SU-DHL-6 (cell line): ENCODE measurements around the gene ADARB2.
"Not testable (repeated sequence)": the region's sequence is repeated elsewhere in the genome, so short reads cannot be mapped to it uniquely, and the experiment has no call there.

Experiments
- H2AFZ ChIP-seq: fragments of 200-600 bp; sonication (generic); 2 replicates; pipeline ENCODE4 v1.6.1; 2014; ENCODE audit warnings: low read depth, mild to moderate bottlenecking, moderate library complexity, mixed read lengths, antibody characterized with exemption, low read length; ENCODE audit not compliant: severe bottlenecking
- H3F3A ChIP-seq: fragments of 200-600 bp; shearing (Covaris generic); 2 replicates; pipeline ENCODE4 v1.6.0; 2016; ENCODE audit warnings: antibody characterized with exemption, mild to moderate bottlenecking; ENCODE audit not compliant: insufficient read depth
- H3K27ac ChIP-seq: fragments of 200-600 bp; sonication (generic); 2 replicates; pipeline ENCODE4 v1.5.1; 2016; ENCODE audit warnings: low read depth, mild to moderate bottlenecking, low read length, moderate library complexity, mixed read lengths
- H3K27me3 ChIP-seq: fragments of 200-600 bp; sonication (generic), shearing (Covaris generic); 2 replicates; pipeline ENCODE4 v1.6.0; 2014; ENCODE audit warnings: mild to moderate bottlenecking, low read length
- H3K36me3 ChIP-seq: fragments of 200-600 bp; sonication (generic); 2 replicates; pipeline ENCODE4 v1.6.1; 2014; ENCODE audit warnings: mild to moderate bottlenecking, low read length, mixed read lengths
- H3K4me2 ChIP-seq: fragments of 300-600, 200-600 bp; shearing (Covaris generic), sonication (generic); 2 replicates; pipeline ENCODE4 v1.6.0; 2014; ENCODE audit warnings: low read length, low read depth, mild to moderate bottlenecking; ENCODE audit not compliant: poor library complexity, severe bottlenecking
- H3K4me3 ChIP-seq: fragments of 200-600 bp; sonication (generic); 2 replicates; pipeline ENCODE4 v1.5.1; 2014; ENCODE audit warnings: antibody characterized with exemption, low read length, mild to moderate bottlenecking, mixed read lengths; ENCODE audit not compliant: insufficient read depth, poor library complexity, severe bottlenecking
- H3K79me2 ChIP-seq: fragments of 200-600 bp; sonication (generic); 2 replicates; pipeline ENCODE4 v1.6.1; 2014; ENCODE audit warnings: mild to moderate bottlenecking, low read length, moderate library complexity; ENCODE audit not compliant: insufficient read depth
- H3K9ac ChIP-seq: fragments of 200-600 bp; sonication (generic); 2 replicates; pipeline ENCODE4 v1.7.0; 2014; ENCODE audit warnings: mild to moderate bottlenecking, low read length
- H3K9me2 ChIP-seq: fragments of 200-600 bp; sonication (generic); replicated peaks from 2 replicates; pipeline ENCODE4 v1.6.1; 2014; ENCODE audit warnings: low read length; ENCODE audit not compliant: insufficient read depth
- H3K9me3 ChIP-seq: fragments of 200-600 bp; sonication (generic); 2 replicates; pipeline ENCODE4 v1.6.1; 2014; ENCODE audit warnings: low read length, mixed read lengths; ENCODE audit not compliant: insufficient read depth
- H4K20me1 ChIP-seq: fragments of 200-600 bp; sonication (generic); 2 replicates; pipeline ENCODE4 v1.6.1; 2014; ENCODE audit warnings: low read depth, mild to moderate bottlenecking, antibody characterized with exemption, low read length, moderate library complexity, mixed read lengths
- EZH2phosphoT487 ChIP-seq: fragments of 200-600 bp; sonication (generic), shearing (Covaris generic); conservative IDR thresholded peaks from 2 replicates; pipeline ENCODE4 v1.6.1; 2018; ENCODE audit warnings: mild to moderate bottlenecking, antibody characterized with exemption, low read length, moderate library complexity, mixed read lengths
- TF ChIP-seq, protein P1 (sequence below): fragments of 200-600 bp; sonication (generic); IDR thresholded peaks from one replicate; pipeline ENCODE4 v1.5.1; 2017; ENCODE audit warnings: antibody characterized with exemption, mild to moderate bottlenecking, low read length, moderate library complexity; ENCODE audit not compliant: insufficient read depth, poor library complexity, severe bottlenecking

Gene ADARB2

GRCh38 chr10:1464881-1465417 is 272.4 kb downstream of the ADARB2 start:
- Histone ChIP-seq H3K79me2 (no peaks in the 10 kb centered on the region), H2AFZ (no peak overlapping the region), H3K27ac (peak overlapping the region; percentile 70), H3F3A (peaks cover 27% of the 10 kb centered on the region), H3K9ac (peak overlapping the region; percentile 40), H3K9me3 (no peaks in the 10 kb centered on the region), H3K27me3 (no peaks in the 10 kb centered on the region), H3K36me3 (no peaks in the 10 kb centered on the region), H3K9me2 (no peaks in the 10 kb centered on the region), H3K4me3 (no peak overlapping the region), H4K20me1 (no peaks in the 10 kb centered on the region), H3K4me2 (peak overlapping the region; percentile 50)
- TF ChIP-seq, protein P1, sequence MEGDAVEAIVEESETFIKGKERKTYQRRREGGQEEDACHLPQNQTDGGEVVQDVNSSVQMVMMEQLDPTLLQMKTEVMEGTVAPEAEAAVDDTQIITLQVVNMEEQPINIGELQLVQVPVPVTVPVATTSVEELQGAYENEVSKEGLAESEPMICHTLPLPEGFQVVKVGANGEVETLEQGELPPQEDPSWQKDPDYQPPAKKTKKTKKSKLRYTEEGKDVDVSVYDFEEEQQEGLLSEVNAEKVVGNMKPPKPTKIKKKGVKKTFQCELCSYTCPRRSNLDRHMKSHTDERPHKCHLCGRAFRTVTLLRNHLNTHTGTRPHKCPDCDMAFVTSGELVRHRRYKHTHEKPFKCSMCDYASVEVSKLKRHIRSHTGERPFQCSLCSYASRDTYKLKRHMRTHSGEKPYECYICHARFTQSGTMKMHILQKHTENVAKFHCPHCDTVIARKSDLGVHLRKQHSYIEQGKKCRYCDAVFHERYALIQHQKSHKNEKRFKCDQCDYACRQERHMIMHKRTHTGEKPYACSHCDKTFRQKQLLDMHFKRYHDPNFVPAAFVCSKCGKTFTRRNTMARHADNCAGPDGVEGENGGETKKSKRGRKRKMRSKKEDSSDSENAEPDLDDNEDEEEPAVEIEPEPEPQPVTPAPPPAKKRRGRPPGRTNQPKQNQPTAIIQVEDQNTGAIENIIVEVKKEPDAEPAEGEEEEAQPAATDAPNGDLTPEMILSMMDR, result no peak
- no peak for TF ChIP-seq EZH2phosphoT487

DNA sequence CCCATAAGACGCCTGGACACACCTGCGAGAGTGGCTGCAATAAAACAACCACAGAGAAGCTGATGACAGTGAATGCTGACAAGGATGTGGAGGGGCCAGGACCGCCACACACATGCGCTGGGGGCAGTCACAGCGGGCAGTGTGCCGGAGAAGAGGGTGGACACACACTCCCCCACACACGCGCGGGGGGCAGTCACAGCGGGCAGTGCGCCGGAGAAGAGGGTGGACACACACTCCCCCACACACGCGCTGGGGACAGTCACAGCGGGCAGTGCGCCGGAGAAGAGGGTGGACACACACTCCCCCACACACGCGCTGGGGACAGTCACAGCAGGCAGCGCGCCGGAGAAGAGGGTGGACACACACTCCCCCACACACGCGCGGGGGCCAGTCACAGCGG is 273.4 kb downstream of the ADARB2 start:
- H3K9ac ChIP-seq, result peak overlapping the region; percentile 47
- H3K9me3 ChIP-seq, H3K27me3 ChIP-seq, H3K36me3 ChIP-seq, H3K9me2 ChIP-seq, H3K79me2 ChIP-seq, H2AFZ ChIP-seq, H4K20me1 ChIP-seq, H3K4me3 ChIP-seq: not testable (repeated sequence)
- peak overlapping the region; percentile 93 for H3K27ac ChIP-seq
- peak overlapping the region; percentile 58 for H3K4me2 ChIP-seq
- peaks cover 27% of the 10 kb centered on the region for H3F3A ChIP-seq

GRCh38 chr10:1462994-1463633 is 274.2 kb downstream of the ADARB2 start:
- no peaks in the 10 kb centered on the region for H3K9me3 ChIP-seq
- H3K4me3 ChIP-seq, result peak overlapping the region; percentile 5
- H3K9me2 ChIP-seq, result no peaks in the 10 kb centered on the region
- no peaks in the 10 kb centered on the region for H3K27me3 ChIP-seq
- no peaks in the 10 kb centered on the region for H4K20me1 ChIP-seq
- no peak overlapping the region for H2AFZ ChIP-seq
- H3K9ac ChIP-seq, result peak overlapping the region; percentile 47
- no peaks in the 10 kb centered on the region for H3K79me2 ChIP-seq
- peaks cover 27% of the 10 kb centered on the region for H3F3A ChIP-seq
- TF ChIP-seq, protein P1, result no peak
- no peak for TF ChIP-seq EZH2phosphoT487
- H3K36me3 ChIP-seq, result no peaks in the 10 kb centered on the region
- H3K27ac ChIP-seq, result peak overlapping the region; percentile 93
- peak overlapping the region; percentile 58 for H3K4me2 ChIP-seq

- no peaks in the 10 kb centered on the region for H3K79me2 ChIP-seq
- H3F3A ChIP-seq, result peaks cover 27% of the 10 kb centered on the region
- H4K20me1 ChIP-seq, result no peaks in the 10 kb centered on the region
- H3K27me3 ChIP-seq, result no peaks in the 10 kb centered on the region
- H3K9me2 ChIP-seq, result no peaks in the 10 kb centered on the region
- TF ChIP-seq EZH2phosphoT487, result no peak
- TF ChIP-seq, protein P1, result no peak
- peak overlapping the region; percentile 47; the same call in 1 of the 2 replicates for H3K9ac ChIP-seq
- H3K4me3 ChIP-seq, result peak overlapping the region; percentile 10
- peak overlapping the region; percentile 93 for H3K27ac ChIP-seq
- no peak overlapping the region for H2AFZ ChIP-seq
- no peaks in the 10 kb centered on the region for H3K36me3 ChIP-seq
- no peaks in the 10 kb centered on the region for H3K9me3 ChIP-seq
- H3K4me2 ChIP-seq, result peak overlapping the region; percentile 58
Observed at GRCh38 chr10:1462521-1462920, 274.8 kb downstream of the ADARB2 start.
